Erythroblast (primary cell): ENCODE measurements around the gene DSCAML1.

Experiments used
- GATA1 ChIP-seq: IDR thresholded peaks from 2 replicates; pipeline ENCODE4 v1.6.1; 2011; ENCODE audit warnings: low read depth, mild to moderate bottlenecking, control low read depth, low read length, moderate library complexity
- POLR2A ChIP-seq: IDR thresholded peaks from 2 replicates; pipeline ENCODE4 v1.6.1; 2011; ENCODE audit warnings: mild to moderate bottlenecking, low read length

DNA sequence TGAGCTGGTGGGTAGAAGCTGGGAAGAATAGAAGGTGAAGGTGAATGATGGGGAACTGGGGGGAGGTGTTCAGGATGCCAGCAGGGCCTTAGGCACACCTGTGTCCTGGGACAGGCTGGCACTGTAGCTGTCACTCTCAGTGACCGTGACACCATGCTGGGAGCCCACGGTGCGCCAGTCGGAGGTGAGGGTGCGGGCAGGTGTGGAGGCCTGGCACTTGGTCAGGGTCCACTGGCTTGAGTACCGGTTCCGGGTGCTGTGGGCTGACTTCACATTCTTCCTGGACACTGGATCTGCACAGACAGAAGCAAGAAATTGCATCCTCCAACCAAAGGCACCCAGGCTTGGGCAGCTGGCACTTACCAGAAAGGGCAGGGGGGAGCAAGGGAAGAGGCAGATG is 365.6 kb downstream of the DSCAML1 start:
- no peak for TF ChIP-seq POLR2A
- TF ChIP-seq GATA1 = no peak
